Measurements from ENCODE around the gene MECR.
A peak's percentile ranks its signal among the peaks of the same experiment; 100 is the strongest.
"Not testable (repeated sequence)": the region's sequence is repeated elsewhere in the genome, so short reads cannot be mapped to it uniquely, and the experiment has no call there.

Gene MECR

GRCh38 chr1:29235955-29236711 lies 5.4 kb upstream of the MECR start, which contains the start of gene PTPRU:
TSS of gene PTPRU (plus strand) at chr1:29236522. CDS start at chr1:29236645, 123 bp downstream.
- peak; percentile 74 to 78 for DNase-seq

- not testable (repeated sequence) for DNase-seq
These were observed 4.1 kb upstream of the MECR start for GRCh38 chr1:29234881-29235280.

DNA sequence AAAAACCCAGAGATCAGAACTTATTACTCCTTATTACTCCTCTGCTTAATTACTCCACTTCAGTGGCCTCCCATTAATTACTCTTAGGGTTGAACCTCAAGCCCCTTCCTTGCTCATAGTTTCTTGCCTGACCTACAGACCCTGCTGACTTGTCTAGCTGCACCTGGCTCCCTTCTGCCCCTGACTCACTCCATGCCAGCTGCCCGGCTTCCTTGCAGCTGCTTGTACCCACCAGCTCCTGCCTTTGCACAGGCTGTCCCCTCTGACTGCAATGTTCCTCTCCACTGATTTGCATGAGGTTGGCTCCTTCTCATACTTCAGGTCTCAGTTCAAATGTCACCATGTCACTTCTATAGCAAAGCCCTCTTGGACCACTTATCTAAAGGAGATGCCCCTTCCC lies 3.7 kb upstream of the MECR start:
- DNase-seq: no peak

GRCh38 chr1:29233693-29234092 lies 3.0 kb upstream of the MECR start:
- DNase-seq: no peak

DNA sequence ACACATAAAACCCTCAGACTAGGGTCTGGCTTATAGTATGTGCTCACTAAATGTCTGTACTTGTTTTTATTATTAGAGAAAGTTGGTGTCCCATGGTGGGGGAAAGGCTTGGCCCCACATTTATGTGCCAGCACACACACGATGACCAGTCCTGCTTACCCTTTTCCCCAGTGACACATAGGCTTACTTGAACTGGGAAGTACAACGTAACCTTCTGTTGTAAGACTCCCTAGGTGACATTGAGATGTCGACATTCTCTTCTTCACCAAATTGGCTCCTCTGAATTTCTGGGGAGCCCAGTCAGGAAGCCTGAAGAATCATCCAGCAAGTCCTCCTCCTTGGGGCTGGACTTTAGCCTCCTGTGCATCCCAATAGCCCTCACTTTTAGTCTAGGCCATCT lies 1.7 kb upstream of the MECR start:
- no peak for DNase-seq

DNA sequence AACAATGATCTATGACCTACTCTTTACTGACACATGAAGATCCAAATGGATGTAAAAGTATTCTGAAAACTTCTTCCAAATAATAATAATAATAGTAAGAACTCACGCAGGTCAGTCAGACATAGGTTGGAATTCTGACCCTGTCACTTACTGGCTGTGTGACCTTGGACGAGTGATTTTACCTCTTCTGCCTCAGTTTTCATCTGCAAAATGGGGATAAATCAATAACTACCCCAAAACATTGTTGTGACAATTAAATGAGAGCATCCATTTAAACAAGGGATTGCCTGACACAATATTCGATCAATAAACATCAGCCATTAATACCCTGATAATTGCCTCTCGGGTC lies 556 bp downstream of the MECR start:
- DNase-seq: no peak

- no peak for DNase-seq
These were observed 3.2 kb downstream of the MECR start for GRCh38 chr1:29227511-29227910.

DNA sequence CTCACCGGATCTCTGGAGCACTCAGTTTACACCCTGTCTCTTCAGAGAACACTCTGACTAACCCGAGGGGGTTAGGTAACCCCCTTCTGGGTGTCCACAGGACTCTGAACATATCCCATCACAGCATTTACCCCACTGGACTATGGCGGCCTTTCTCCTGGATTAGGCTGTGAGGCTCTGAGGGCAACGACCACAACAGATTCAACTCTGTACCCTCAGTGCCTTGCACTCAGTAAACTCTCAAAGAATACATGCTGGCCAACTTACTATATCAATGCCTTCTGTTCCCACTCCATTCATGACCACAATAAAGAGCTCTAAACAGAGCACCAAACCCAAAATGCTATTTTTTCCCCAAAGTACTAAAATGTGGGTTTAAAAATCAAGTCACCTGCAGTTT lies 5.4 kb downstream of the MECR start:
- DNase-seq: no peak

DNA sequence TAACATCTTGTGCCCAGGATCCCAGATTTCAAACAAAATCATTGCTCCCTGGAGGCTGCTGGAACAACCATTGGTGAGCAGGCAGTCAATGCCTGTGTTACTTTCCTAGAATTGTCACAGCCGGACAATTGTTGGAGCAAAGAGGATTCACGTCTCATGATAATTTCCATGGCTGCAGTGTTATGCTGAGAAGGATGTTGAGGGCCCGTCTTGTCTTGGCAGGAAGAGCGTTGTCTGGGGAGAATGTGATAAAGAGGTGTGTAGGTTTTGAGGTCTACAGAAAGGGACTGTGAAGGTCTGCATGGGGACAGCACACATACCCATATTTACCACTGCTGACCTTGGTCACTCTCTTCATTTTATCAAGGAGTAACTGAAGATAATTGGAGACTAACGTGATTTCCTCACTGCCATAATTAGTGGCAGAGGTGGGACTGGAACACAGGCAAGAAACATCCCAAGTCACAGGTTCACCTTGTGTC lies 6.3 kb downstream of the MECR start:
- DNase-seq: no peak

GRCh38 chr1:29223521-29223920 lies 7.2 kb downstream of the MECR start:
- DNase-seq: no peak

- no peak for DNase-seq
These were observed 8.0 kb downstream of the MECR start for GRCh38 chr1:29222686-29223085.

GRCh38 chr1:29222260-29222659 lies 8.5 kb downstream of the MECR start:
- DNase-seq: not testable (repeated sequence)

DNA sequence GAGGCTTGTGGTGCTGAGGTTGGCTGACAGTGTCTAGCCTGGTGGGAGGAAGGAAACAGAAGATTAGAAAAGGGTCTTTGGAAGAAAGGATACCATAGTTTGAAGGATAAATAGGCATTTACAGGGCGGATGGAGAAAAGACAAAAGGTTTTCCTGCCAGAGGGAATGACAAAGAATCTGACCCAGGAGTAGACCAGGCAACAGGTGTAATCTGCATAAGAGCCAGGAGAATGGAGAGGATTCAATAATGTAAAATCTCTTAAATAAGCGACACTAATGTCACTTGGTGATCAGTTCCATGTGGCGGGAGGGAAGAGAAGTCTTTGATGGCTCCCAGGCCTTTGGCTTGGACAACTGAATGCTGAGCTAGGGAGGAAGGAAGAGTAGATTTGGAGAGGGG lies 9.4 kb downstream of the MECR start:
- no peak for DNase-seq

DNA sequence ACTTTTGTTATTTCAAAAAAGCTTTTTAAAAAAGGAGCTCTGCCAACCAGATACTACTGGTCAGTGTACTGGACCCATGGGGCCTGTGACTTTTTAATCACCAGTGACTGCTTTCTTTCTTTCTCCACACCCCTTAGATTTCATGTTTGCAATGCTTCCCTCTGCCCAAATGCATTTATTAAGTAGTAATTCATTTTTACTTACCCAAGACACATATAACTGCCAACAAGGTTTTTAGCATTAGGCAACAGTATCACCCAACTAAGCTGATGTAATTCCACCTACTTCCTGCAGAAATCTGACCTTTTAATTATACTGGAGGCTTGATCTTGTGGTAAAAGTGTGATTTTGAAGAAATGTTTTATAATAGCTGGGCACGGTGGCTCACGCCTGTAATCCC lies 12.5 kb downstream of the MECR start:
- no peak for DNase-seq

- DNase-seq: no peak
These were observed 13.1 kb downstream of the MECR start for GRCh38 chr1:29217633-29218032.

- no peak for DNase-seq
These were observed 17.7 kb downstream of the MECR start for GRCh38 chr1:29213055-29213454.

DNA sequence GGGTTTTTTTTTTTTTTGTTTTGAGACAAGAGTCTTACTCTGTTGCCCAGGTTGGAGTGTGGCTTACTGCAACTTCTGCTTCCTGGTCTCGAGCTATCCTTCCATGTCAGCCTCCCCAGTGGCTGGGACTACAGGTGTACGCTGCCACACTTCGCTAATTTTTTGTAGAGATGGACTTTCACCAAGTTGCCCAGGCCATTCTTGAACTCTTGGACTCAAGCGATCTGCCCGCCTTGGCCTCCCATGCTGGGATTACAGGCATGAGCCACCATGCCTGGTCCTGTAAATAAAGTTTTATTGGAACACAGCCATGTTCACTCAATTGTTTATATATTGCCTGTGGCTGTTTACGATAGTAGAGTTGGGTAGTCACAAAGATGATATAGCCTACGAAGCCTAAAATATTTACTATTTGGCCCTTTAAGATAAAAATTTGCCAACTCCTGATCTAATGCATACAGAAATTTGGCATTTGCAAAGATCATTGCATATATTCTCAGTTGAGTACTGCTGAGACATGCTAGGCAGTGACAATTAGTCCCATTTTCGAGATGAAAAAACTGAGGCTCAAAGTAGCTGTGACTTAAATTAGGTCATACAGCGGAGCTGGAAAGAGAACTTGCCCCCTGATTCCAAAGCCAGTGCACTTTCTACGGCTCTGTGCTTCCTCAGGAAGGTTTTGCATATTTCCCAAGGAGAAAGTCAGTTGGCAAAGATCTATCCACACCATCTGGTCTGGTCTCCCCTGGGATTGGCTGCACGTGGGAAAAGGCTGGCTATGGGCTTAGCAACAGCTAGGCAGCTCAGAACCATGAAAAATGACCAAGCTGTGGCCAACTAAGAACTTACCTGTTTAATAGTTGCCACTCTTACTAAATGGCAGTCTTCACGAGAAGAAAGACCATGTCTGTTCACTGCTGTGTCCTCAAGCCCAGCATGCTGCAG lies 19.4 kb downstream of the MECR start:
- no peak for DNase-seq

- no peak for DNase-seq
These were observed 20.3 kb downstream of the MECR start for GRCh38 chr1:29210278-29211085.

GRCh38 chr1:29209173-29209572 lies 21.6 kb downstream of the MECR start:
- no peak for DNase-seq

DNA sequence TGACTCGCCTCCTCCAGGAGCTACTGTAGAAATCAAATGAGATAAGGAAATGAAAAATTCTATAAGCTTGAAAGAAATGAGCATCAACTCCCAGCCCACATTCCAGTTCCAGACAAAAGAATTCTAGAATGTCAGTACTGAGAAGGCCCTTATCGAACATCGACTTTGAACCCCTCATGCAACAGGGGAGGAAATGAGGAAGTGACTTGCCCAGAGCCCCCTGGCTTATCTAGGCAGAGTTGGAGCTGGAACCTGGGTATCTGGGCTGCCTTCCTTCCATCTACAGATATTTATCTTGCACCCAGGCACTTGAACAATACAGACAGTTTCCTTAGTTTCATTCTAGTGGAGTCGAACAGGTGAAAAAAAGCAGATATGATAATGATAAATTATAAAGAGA lies 22.3 kb downstream of the MECR start:
- DNase-seq: no peak

DNA sequence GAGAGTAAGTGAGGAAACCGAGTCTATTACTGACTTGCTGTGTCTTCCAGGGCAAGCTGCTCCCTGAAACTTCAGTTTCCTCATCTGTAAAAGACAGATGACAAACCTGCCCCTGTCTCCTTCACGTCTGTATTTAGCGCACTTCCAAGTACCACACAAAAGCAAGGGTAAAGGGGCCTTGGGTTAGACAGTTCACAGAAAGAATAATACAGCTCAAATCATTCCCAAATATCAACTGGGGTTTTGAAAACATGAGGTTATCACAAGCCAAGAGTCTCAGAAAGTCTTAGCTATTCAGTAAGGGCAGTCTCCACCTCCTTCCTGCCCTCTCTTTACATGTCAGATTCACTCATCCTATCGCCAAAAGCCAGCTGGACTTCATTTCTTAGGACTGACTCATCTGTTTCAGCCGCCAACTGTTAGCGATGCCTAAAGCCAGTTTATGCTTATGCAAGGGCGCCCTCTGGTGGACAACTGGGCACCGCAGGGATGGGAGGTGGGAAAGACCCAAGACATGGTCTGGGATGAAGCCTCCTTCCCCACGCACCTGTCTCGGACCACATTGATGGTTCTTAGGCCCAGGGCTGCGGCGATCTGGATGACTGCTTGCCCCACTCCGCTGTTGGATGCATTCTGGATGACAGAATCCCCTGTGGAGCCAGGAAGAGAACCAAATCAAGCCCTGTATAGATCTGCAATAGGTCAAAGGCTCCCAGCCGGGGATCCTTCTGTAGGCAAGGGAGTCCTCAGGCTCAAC lies 28.0 kb downstream of the MECR start:
- peak; percentile 83 to 84 for DNase-seq

DNA sequence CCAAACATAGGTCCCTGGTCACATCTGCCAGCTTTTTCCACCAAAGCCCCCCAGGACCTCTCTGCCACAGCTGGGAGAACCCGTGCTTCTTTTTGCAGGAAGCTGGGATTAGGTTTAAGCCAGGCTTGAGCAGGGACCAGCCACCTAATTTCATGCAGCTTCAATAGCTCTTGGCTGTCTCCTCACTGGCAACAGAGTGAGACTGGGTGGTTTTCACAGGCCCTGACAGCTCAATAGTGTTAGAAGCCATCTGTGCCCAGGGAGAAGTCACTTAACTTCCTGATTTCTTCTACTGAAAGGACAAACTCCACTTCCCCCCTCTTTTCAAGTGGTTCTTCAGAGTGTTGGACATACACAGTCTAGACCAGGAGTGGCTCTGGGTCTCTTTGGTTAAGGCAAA lies 28.7 kb downstream of the MECR start:
- DNase-seq: no peak

Data from CD4-positive, alpha-beta T cell treated with Interleukin-4 for 1 hour (primary cell).